GM12873 (cell line): ENCODE results near the gene TBC1D24.

Experiments
- CTCF ChIP-seq: IDR thresholded peaks from 2 replicates; pipeline ENCODE4 v1.5.1; 2012; ENCODE audit warnings: low read depth, mild to moderate bottlenecking, moderate library complexity, low read length, control low read depth; ENCODE audit not compliant: insufficient read depth; ENCODE audit errors: missing control alignments

The TBC1D24 gene

GRCh38 chr16:2460391-2460713 lies 14.6 kb upstream of the TBC1D24 start:
- no peak for TF ChIP-seq CTCF

- TF ChIP-seq CTCF: no peak
These were observed 14.0 kb upstream of the TBC1D24 start for GRCh38 chr16:2460916-2461315.

GRCh38 chr16:2462031-2462866 lies 12.7 kb upstream of the TBC1D24 start:
- TF ChIP-seq CTCF: no peak

- no peak for TF ChIP-seq CTCF
These were observed 10.6 kb upstream of the TBC1D24 start for GRCh38 chr16:2464333-2464732.

GRCh38 chr16:2465653-2466415 lies 9.1 kb upstream of the TBC1D24 start:
- TF ChIP-seq CTCF: peak; percentile 44

- TF ChIP-seq CTCF: no peak
These were observed 8.0 kb upstream of the TBC1D24 start for GRCh38 chr16:2466667-2467527.
